ENCODE data around the gene MAP3K5. TPM values are rescaled to one million over a fixed set of nuclear protein-coding genes. Genes with fewer than 3 reads are reported as not detected.

Gene MAP3K5
- total RNA-seq, 1 donor from 2014 or later, result 0.09 TPM

DNA sequence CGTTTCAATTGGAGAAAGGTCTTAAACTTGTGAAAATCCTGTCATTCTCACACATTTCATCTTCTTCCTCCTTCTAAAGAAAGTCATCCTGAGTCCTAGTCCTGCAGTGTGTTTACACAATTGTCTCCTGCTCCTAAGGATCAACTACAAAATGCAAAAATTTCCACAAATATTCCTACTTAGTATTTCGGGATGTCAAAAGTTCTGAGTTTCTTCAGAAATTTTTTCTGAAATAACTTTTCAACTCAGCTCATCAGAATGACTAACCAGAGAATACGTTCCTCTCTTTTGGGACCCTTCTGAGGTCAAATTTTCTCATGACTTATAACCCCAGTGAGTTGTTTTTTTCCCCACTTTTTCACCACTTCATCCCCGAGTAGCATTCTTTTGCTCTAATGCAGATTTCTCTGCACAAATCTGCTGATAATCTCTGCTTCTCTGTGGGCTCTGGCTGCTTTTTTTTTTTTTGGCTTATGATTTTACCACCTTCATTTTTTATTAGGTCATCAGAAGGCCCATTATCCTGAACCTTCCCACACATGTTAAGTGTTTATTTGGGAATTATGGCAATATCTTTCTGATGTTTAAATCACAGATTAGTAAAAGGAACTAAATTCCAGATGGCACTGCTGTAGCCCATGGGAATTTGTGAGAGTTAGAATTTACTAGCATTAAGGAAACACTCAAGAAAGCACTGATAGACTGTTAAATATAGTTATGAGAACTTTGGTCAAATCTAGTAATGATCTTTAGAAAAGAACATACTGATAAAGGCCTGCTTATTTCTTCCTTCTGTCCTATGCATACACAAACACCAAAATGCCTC, 41.4 kb downstream of the MAP3K5 start:
- no peaks in the 10 kb centered on the region for H3K9me3 Mint-ChIP-seq
- H3K4me1 Mint-ChIP-seq, result peaks cover 9% of the 10 kb centered on the region
- no peaks in the 10 kb centered on the region for H3K36me3 Mint-ChIP-seq (ENCODE audit: low read depth)
- H3K4me3 Mint-ChIP-seq, result no peak overlapping the region
- no peak overlapping the region for H3K27ac Mint-ChIP-seq (ENCODE audit: unreplicated experiment)
- DNase-seq (ENCODE audit: low read depth, low spot score), result no peak
- peaks cover 5% of the 10 kb centered on the region for H3K27me3 Mint-ChIP-seq (ENCODE audit: low read depth)
- TF ChIP-seq, protein P1, sequence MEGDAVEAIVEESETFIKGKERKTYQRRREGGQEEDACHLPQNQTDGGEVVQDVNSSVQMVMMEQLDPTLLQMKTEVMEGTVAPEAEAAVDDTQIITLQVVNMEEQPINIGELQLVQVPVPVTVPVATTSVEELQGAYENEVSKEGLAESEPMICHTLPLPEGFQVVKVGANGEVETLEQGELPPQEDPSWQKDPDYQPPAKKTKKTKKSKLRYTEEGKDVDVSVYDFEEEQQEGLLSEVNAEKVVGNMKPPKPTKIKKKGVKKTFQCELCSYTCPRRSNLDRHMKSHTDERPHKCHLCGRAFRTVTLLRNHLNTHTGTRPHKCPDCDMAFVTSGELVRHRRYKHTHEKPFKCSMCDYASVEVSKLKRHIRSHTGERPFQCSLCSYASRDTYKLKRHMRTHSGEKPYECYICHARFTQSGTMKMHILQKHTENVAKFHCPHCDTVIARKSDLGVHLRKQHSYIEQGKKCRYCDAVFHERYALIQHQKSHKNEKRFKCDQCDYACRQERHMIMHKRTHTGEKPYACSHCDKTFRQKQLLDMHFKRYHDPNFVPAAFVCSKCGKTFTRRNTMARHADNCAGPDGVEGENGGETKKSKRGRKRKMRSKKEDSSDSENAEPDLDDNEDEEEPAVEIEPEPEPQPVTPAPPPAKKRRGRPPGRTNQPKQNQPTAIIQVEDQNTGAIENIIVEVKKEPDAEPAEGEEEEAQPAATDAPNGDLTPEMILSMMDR (conservative IDR thresholded peaks at IDR 0.05), result no peak

DNA sequence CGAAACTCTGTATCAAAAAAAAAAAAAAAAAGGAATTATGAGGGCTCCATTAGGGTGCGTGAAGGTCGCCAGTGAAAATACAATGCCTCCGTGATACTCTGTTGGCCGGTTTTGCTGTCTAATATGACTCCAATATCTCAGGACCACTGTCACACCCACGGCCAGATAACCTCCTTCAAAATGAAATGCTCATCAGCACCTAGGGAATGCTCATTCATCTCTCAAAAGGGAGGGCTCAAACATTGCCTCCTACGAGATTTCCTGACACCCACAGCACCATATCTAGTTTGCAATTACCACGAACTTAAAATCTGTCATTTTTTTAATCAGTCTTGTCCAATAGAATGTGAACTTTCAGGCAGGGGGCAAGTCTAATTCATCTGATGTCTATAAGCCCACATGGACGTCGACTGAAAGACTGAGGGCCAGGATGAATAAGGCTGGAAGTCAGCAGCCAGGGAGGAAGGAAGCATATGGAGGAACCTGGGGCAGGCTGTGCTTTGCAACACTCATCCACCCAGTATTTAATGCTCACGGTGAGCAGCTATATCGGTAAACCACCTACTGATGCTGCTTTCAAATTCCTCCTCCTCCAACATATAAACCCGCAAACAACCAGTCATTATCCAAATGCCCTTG, 42.8 kb downstream of the MAP3K5 start:
- DNase-seq (ENCODE audit: low read depth, low spot score), result no peak
- Mint-ChIP-seq H3K4me1 (peaks cover 14% of the 10 kb centered on the region), H3K4me3 (no peak overlapping the region), H3K27ac (ENCODE audit: unreplicated experiment) (no peak overlapping the region), H3K9me3 (no peaks in the 10 kb centered on the region), H3K27me3 (ENCODE audit: low read depth) (peaks cover 5% of the 10 kb centered on the region), H3K36me3 (ENCODE audit: low read depth) (no peaks in the 10 kb centered on the region)
- TF ChIP-seq, protein P1 (conservative IDR thresholded peaks at IDR 0.05), result no peak

DNA sequence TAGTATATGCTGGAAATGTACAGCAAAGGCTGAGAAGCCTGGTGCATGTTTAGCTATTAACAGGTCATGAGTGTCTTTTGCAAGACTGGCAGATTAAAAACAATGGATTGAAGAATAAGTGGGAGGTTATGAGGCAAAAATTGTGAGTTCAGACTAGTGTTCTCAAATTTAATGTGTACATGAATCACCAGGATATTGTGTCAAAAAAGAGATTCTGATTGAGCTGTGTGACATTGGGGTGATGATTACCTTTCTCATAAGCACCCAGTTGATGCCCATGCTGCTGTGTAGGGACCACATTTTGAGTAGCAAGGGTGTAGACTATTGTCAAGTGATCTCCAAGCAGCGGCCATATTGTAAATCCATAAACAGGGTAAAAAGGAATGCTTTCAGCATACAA, 44.8 kb downstream of the MAP3K5 start:
- Mint-ChIP-seq H3K4me1 (peaks cover 7% of the 10 kb centered on the region), H3K9me3 (no peaks in the 10 kb centered on the region), H3K27me3 (ENCODE audit: low read depth) (peaks cover 3% of the 10 kb centered on the region), H3K36me3 (ENCODE audit: low read depth) (no peaks in the 10 kb centered on the region), H3K4me3 (no peak overlapping the region), H3K27ac (ENCODE audit: unreplicated experiment) (no peak overlapping the region)
- TF ChIP-seq, protein P1 (conservative IDR thresholded peaks at IDR 0.05), result no peak
- no peak for DNase-seq (ENCODE audit: low read depth, low spot score)

DNA sequence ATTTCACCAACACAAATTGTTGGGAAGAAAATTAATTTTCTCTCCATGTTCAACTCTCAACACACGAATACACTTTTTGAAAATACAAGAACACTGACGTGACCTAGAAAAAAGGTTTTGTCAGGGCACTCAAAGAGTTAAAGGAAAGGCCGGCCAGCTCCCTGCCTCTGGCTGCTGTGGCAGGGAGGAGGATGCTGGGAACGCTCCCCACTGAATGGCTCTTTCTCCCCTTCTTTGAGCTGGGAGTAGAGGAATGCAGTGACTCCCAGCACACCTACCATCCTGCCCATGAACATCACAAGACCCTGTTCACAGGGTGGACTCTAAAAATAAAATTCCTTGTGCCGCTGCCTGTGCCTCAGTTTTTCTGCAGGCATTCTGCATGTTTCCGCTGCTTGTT, 47.0 kb downstream of the MAP3K5 start:
- Mint-ChIP-seq H3K36me3 (ENCODE audit: low read depth) (no peaks in the 10 kb centered on the region), H3K4me3 (no peak overlapping the region), H3K9me3 (no peaks in the 10 kb centered on the region), H3K27ac (ENCODE audit: unreplicated experiment) (no peak overlapping the region), H3K4me1 (peaks cover 5% of the 10 kb centered on the region), H3K27me3 (ENCODE audit: low read depth) (no peaks in the 10 kb centered on the region)
- TF ChIP-seq, protein P1 (conservative IDR thresholded peaks at IDR 0.05), result no peak
- no peak for DNase-seq (ENCODE audit: low read depth, low spot score)

DNA sequence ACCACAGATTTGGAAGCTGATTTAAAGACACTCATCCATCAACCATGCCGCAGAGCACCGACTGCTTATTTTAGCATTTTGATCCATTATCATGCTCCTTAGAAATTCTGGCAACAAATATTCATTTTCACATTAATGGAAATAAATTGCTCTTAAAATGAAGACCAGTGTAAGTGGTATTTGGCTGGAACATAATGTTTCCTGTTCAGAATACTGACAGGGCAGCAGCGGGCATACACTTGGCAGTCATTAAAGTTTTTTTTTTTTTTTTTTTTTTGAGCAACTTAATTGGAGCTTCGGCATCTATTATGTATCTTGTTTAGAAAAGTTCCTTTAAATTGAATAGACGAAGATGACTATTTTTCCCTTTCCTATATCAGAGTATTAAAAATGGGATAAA, 47.4 kb downstream of the MAP3K5 start:
- Mint-ChIP-seq H3K4me3 (no peak overlapping the region), H3K27ac (ENCODE audit: unreplicated experiment) (no peak overlapping the region), H3K27me3 (ENCODE audit: low read depth) (peaks cover 3% of the 10 kb centered on the region), H3K36me3 (ENCODE audit: low read depth) (no peaks in the 10 kb centered on the region), H3K4me1 (peaks cover 5% of the 10 kb centered on the region), H3K9me3 (no peaks in the 10 kb centered on the region)
- TF ChIP-seq, protein P1 (conservative IDR thresholded peaks at IDR 0.05), result no peak
- no peak for DNase-seq (ENCODE audit: low read depth, low spot score)
